Measurements from ENCODE around the gene CHI3L1. TPM values are rescaled to one million over a fixed set of nuclear protein-coding genes. Genes with fewer than 3 reads are reported as not detected.

The CHI3L1 gene
- total and polyA plus RNA-seq, 11 donors, result 0.15 to 27.1 (median 1.3) TPM; not detected in 1

GRCh38 chr1:203144661-203145060 lies 41.8 kb downstream of the CHI3L1 start:
- no peak for DNase-seq
- Histone ChIP-seq H3K36me3 (no peaks in the 10 kb centered on the region), H3K4me3 (no peak overlapping the region), H3K9me3 (no peaks in the 10 kb centered on the region), H3K27ac (no peak overlapping the region), H3K4me1 (peaks cover 0 to 15% (median 2%) of the 10 kb centered on the region in 12 donors), H3K27me3 (no peaks in the 10 kb centered on the region)
- peak in 2 of 4 donors; percentile 8 to 19 for ATAC-seq
- intact Hi-C loops (cut with DNase I), result no loop called here
- TF ChIP-seq POLR2A (IDR thresholded peaks at IDR 0.05) (no peak), CTCF (IDR thresholded peaks at IDR 0.05) (no peak)
- 31 to 46% (median 37%) methylated on average over 5 to 6 of the region's 6 CpGs for WGBS, 4 donors

DNA sequence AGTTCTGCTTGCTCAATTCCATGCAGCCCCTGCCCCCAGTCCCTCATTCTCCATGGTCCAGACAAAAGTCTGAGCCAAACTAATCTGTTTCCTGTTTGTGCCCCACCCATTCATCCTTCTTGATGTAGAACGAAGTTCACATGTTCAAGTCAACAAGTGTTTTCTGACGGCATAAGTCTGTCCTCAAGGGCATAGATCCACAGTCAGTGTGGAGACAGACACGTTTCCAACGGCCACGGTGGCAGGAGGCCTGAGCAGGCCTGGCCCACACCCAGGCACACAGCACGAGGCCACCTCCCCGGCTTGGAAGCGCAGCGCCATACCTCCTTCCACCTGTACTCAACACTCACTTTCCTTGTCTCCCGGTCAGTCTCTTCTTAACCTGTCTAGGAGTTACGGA lies 42.9 kb downstream of the CHI3L1 start:
- DNase-seq, result no peak
- WGBS, 4 donors, result 51 to 54% (median 54%) methylated on average over 11 of the region's 11 CpGs
- H3K4me3 ChIP-seq, result no peak overlapping the region
- no peak for TF ChIP-seq CTCF (IDR thresholded peaks at IDR 0.05)
- no peak for TF ChIP-seq POLR2A (IDR thresholded peaks at IDR 0.05)
- ATAC-seq, result peak; percentile 59 to 86 (median 78)
- H3K27ac ChIP-seq, result no peak overlapping the region
- intact Hi-C loops (cut with DNase I), result no loop called here
- no peaks in the 10 kb centered on the region for H3K9me3 ChIP-seq
- H3K27me3 ChIP-seq, result no peaks in the 10 kb centered on the region
- no peaks in the 10 kb centered on the region for H3K36me3 ChIP-seq
- H3K4me1 ChIP-seq, result peaks cover 0 to 15% (median 2%) of the 10 kb centered on the region in 12 donors

- H3K36me3 ChIP-seq, result no peaks in the 10 kb centered on the region
- H3K4me3 ChIP-seq, result no peak overlapping the region
- peaks cover 0 to 15% (median 2%) of the 10 kb centered on the region in 12 donors for H3K4me1 ChIP-seq
- DNase-seq, result no peak
- H3K27me3 ChIP-seq, result no peaks in the 10 kb centered on the region
- WGBS, 4 donors, result 85 to 86% (median 85%) methylated on average over 4 to 5 of the region's 5 CpGs
- intact Hi-C loops (cut with DNase I), result no loop called here
- ATAC-seq, result no peak
- TF ChIP-seq CTCF (IDR thresholded peaks at IDR 0.05), result no peak
- TF ChIP-seq POLR2A (IDR thresholded peaks at IDR 0.05), result no peak
- H3K27ac ChIP-seq, result no peak overlapping the region
- no peaks in the 10 kb centered on the region for H3K9me3 ChIP-seq
Measured at GRCh38 chr1:203142684-203143408, 43.7 kb downstream of the CHI3L1 start.

DNA sequence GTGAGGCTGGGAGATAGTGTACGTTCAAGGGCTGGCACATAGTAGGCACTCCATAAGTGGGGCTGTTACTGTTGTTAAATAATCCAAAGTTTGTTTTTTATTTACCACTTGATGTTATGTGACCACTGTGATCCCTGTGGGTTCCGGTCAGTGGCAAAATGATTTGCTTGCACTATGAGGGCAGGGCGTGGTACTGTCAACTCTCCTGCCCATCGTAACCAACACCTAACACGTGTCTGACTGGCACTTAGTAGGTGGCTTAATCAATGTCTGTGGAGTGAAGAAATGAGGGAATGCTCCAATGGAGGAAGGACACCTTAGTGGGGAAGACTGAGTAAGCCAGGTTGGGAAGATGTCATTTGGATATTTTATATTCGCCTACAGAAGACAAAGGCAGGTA lies 44.4 kb downstream of the CHI3L1 start:
- H3K27ac ChIP-seq, result no peak overlapping the region
- no peaks in the 10 kb centered on the region for H3K9me3 ChIP-seq
- H3K36me3 ChIP-seq, result no peaks in the 10 kb centered on the region
- H3K27me3 ChIP-seq, result no peaks in the 10 kb centered on the region
- peaks cover 0 to 15% (median 2%) of the 10 kb centered on the region in 12 donors for H3K4me1 ChIP-seq
- TF ChIP-seq CTCF (IDR thresholded peaks at IDR 0.05) (no peak), POLR2A (IDR thresholded peaks at IDR 0.05) (no peak)
- WGBS, 4 donors, result 89 to 94% (median 90%) methylated on average over 6 of the region's 6 CpGs
- ATAC-seq (no peak), DNase-seq (no peak)
- intact Hi-C loops (cut with DNase I), result no loop called here
- H3K4me3 ChIP-seq, result no peak overlapping the region
